Ramos (cell line): ENCODE data around the gene TNFAIP8.

ENCODE experiments used
- in situ Hi-C: fragments of 300-500 bp; cut with MboI; formaldehyde crosslinking; loops from one replicate; pipeline ENCODE4 v1.14.3; 2022; ENCODE audit warnings: low sequenced_read_pairs; ENCODE audit not compliant: unreplicated experiment

The TNFAIP8 gene

GRCh38 chr5:119389288-119390030 lies 33.6 kb downstream of the TNFAIP8 start:
- in situ Hi-C loops: no loop called here

- in situ Hi-C loops: no loop called here
Measured at GRCh38 chr5:119390404-119390803, 34.6 kb downstream of the TNFAIP8 start.

GRCh38 chr5:119393201-119393691 lies 37.4 kb downstream of the TNFAIP8 start:
- in situ Hi-C loops: no loop called here

- in situ Hi-C loops: no loop called here
Measured at GRCh38 chr5:119393746-119394145, 37.9 kb downstream of the TNFAIP8 start.

GRCh38 chr5:119395080-119395836 lies 39.4 kb downstream of the TNFAIP8 start:
- in situ Hi-C loops: no loop called here

GRCh38 chr5:119396030-119396664 lies 40.3 kb downstream of the TNFAIP8 start:
- in situ Hi-C loops: no loop called here

- in situ Hi-C loops: no loop called here
Measured at GRCh38 chr5:119397518-119398380, 41.9 kb downstream of the TNFAIP8 start.

- in situ Hi-C loops: no loop called here
Measured at GRCh38 chr5:119398727-119399466, 43.1 kb downstream of the TNFAIP8 start.

- in situ Hi-C loops: no loop called here
Measured at GRCh38 chr5:119400245-119400644, 44.4 kb downstream of the TNFAIP8 start.

GRCh38 chr5:119402081-119402480 lies 46.3 kb downstream of the TNFAIP8 start:
- in situ Hi-C loops: no loop called here

GRCh38 chr5:119402555-119402954 lies 46.7 kb downstream of the TNFAIP8 start:
- in situ Hi-C loops: no loop called here

- in situ Hi-C loops: no loop called here
Measured at GRCh38 chr5:119404033-119404432, 48.2 kb downstream of the TNFAIP8 start.

- in situ Hi-C loops: no loop called here
Measured at GRCh38 chr5:119405419-119405818, 49.6 kb downstream of the TNFAIP8 start.

- in situ Hi-C loops: no loop called here
Measured at GRCh38 chr5:119406551-119407110, 50.8 kb downstream of the TNFAIP8 start.

- in situ Hi-C loops: no loop called here
Measured at GRCh38 chr5:119409235-119409815, 53.5 kb downstream of the TNFAIP8 start.

GRCh38 chr5:119410448-119411159 lies 54.8 kb downstream of the TNFAIP8 start:
- in situ Hi-C loops: loop anchor here (5.0 to 10.0 kb wide), 3 partner anchors 88 to 426 kb away; partner anchors contain the start of gene DTWD2

- in situ Hi-C loops: loop anchor here (5.0 to 10.0 kb wide), 3 partner anchors 89 to 427 kb away; partner anchors contain the start of gene DTWD2
Measured at GRCh38 chr5:119411361-119412278, 55.8 kb downstream of the TNFAIP8 start.
